K562 (cell line): ENCODE measurements around the gene SCN4A. TPM values are rescaled to one million over a fixed set of nuclear protein-coding genes. Genes with fewer than 3 reads are reported as not detected.
A peak's percentile ranks its signal among the peaks of the same experiment; 100 is the strongest.

ENCODE experiments used
- BRF1 ChIP-seq: IDR thresholded peaks from 3 replicates; pipeline ENCODE4 v1.6.1; 2011; ENCODE audit warnings: borderline replicate concordance, mild to moderate bottlenecking; ENCODE audit not compliant: insufficient read length; ENCODE audit errors: extremely low read depth
- CREB5 ChIP-seq: fragments of 250-450 bp; sonication (Bioruptor Pico); IDR thresholded peaks from 2 replicates; pipeline ENCODE4 v1.5.0; 2020; ENCODE audit warnings: mild to moderate bottlenecking
- DEAF1 ChIP-seq: fragments of 450-650 bp; formaldehyde crosslinking; IDR thresholded peaks from 2 replicates; pipeline ENCODE4 v1.4.0; 2020; ENCODE audit warnings: mild to moderate bottlenecking, moderate library complexity
- E2F1 ChIP-seq: sonication (generic); formaldehyde crosslinking; IDR thresholded peaks from 2 replicates; pipeline ENCODE4 v1.8.1; 2023; ENCODE audit warnings: mild to moderate bottlenecking, missing genetic modification reagents, moderate library complexity
- FOXJ2 ChIP-seq: fragments of 200-800 bp; sonication (Bioruptor generic); IDR thresholded peaks from 2 replicates; pipeline ENCODE4 v1.6.1; 2016; ENCODE audit warnings: missing genetic modification characterization, missing compliant biosample characterization
- GATAD2B ChIP-seq: fragments of 450-650 bp; IDR thresholded peaks from 2 replicates; pipeline ENCODE4 v1.6.1; 2017; ENCODE audit warnings: mild to moderate bottlenecking, borderline replicate concordance
- HNRNPUL1 ChIP-seq: fragments of 200-400 bp; formaldehyde crosslinking; IDR thresholded peaks from 2 replicates; pipeline ENCODE4 v1.6.1; 2017; ENCODE audit warnings: low read length
- KLF1 ChIP-seq: fragments of 450-650 bp; IDR thresholded peaks from 2 replicates; pipeline ENCODE4 v1.6.1; 2016; ENCODE audit warnings: missing genetic modification characterization, missing compliant biosample characterization
- MCM2 ChIP-seq: fragments of 450-650 bp; IDR thresholded peaks from 2 replicates; pipeline ENCODE4 v1.6.1; 2017; ENCODE audit warnings: low read depth, mild to moderate bottlenecking
- MECOM ChIP-seq: fragments of 250-450 bp; sonication (Bioruptor Pico); IDR thresholded peaks from 2 replicates; pipeline ENCODE4 v1.8.0; 2022; ENCODE audit warnings: inconsistent platforms
- TFAP4 ChIP-seq: sonication (generic); formaldehyde crosslinking; IDR thresholded peaks from 2 replicates; pipeline ENCODE4 v1.8.0; 2022; ENCODE audit warnings: missing genetic modification reagents, mild to moderate bottlenecking, moderate library complexity, borderline replicate concordance
- U2AF2 ChIP-seq: fragments of 200-400 bp; formaldehyde crosslinking; optimal IDR thresholded peaks from 2 replicates; pipeline ENCODE3; 2017; ENCODE audit warnings: low read depth, mild to moderate bottlenecking, low read length
- ZKSCAN8 ChIP-seq: fragments of 200-800 bp; sonication (Bioruptor generic); IDR thresholded peaks from 2 replicates; pipeline ENCODE4 v1.6.1; 2016; ENCODE audit warnings: missing genetic modification characterization, missing compliant biosample characterization
- ZNF217 ChIP-seq: sonication (generic); formaldehyde crosslinking; IDR thresholded peaks from 2 replicates; pipeline ENCODE4 v1.8.0; 2022; ENCODE audit warnings: mild to moderate bottlenecking, missing genetic modification reagents
- ZNF609 ChIP-seq: sonication (generic); formaldehyde crosslinking; IDR thresholded peaks from 2 replicates; pipeline ENCODE4 v1.8.1; 2023; ENCODE audit warnings: missing genetic modification reagents, mild to moderate bottlenecking, borderline replicate concordance
- ZNF644 ChIP-seq: fragments of 200-800 bp; sonication (Bioruptor generic); IDR thresholded peaks from 2 replicates; pipeline ENCODE4 v1.6.1; 2016; ENCODE audit warnings: low read depth, missing genetic modification characterization, missing compliant biosample characterization
- polyA plus RNA-seq, 8 experiments: library from polyadenylated mRNA; depleted of rRNA in 4 of 8; stranded (reverse) in 5 of 8; unstranded in 3 of 8; fragments of >200 nt; fragmentation: Nextera tagmentation in 2 of 8; fragmentation: Illumina TruSeq in 1 of 8; extraction: Ambion mirVana in 2 of 8; extraction: Trizol in 1 of 8; gene quantifications; 2 replicates each; pipeline versions ENCODE4 v1.2.1 to v1.2.3, GENCODE V29; 2011 to 2014; ENCODE audit warnings: inconsistent platforms in 1 of 8, missing spikeins in 1 of 8
- total RNA-seq, 7 experiments: library from RNA; depleted of rRNA in 6 of 7; stranded (reverse); fragments of >200 nt in 6 of 7; fragmentation: Illumina TruSeq in 2 of 7; extraction: Trizol in 2 of 7; gene quantifications; 2 replicates each; pipeline versions ENCODE4 v1.2.1 to v1.2.3, GENCODE V29; 2011 to 2021; ENCODE audit warnings: low replicate concordance in 1 of 7

SCN4A gene
- total and polyA plus RNA-seq, 9 of the 15 experiments (the other 6 are each of a cell fraction or from before 2014, with no cell fraction given), result 0.29 to 2.6 (median 1.4) TPM

- TF ChIP-seq ZNF609 (CRISPR knock-in tag), result no peak
- TF ChIP-seq ZNF644 (tag), result peak; percentile 74; the same call in 1 of the 2 replicates
- no peak for TF ChIP-seq HNRNPUL1
- TF ChIP-seq TFAP4 (CRISPR knock-in tag), result peak; percentile 82
- no peak for TF ChIP-seq CREB5 (CRISPR knock-in tag)
- no peak for TF ChIP-seq KLF1 (tag)
- no peak for TF ChIP-seq BRF1
- TF ChIP-seq U2AF2, result no peak
- 0 out of 2 replicates have a peak, but pooled peaks have one; percentile 30 for TF ChIP-seq MECOM (CRISPR knock-in tag)
- 0 out of 2 replicates have a peak, but pooled peaks have one; percentile 12 for TF ChIP-seq E2F1
- peak; percentile 90; the same call in 1 of the 2 replicates for TF ChIP-seq GATAD2B
- no peak for TF ChIP-seq MCM2
- TF ChIP-seq FOXJ2 (tag), result no peak
- no peak for TF ChIP-seq ZKSCAN8 (CRISPR knock-in tag)
- TF ChIP-seq DEAF1 (CRISPR knock-in tag), result no peak
- no peak for TF ChIP-seq ZNF217 (CRISPR knock-in tag)
Measured at GRCh38 chr17:64006361-64007088, 33.8 kb upstream of the SCN4A start (continued).
